Suprapubic skin (tissue), 4 donors: Measurements from ENCODE around the gene CDK12. TPM values are rescaled to one million over a fixed set of nuclear protein-coding genes. Genes with fewer than 3 reads are reported as not detected.
A peak's percentile ranks its signal among the peaks of the same experiment; 100 is the strongest.
"Not testable (repeated sequence)": the region's sequence is repeated elsewhere in the genome, so short reads cannot be mapped to it uniquely, and the experiment has no call there.

Source experiments
- DNase-seq, 2 donors: peaks; one replicate each; pipeline ENCODE4 v3.0.0-alpha.2; 2019; ENCODE audit warnings: low spot score in 2 of 2
- H3K27ac ChIP-seq: fragments of 200-600 bp; sonication (generic); one replicate; pipeline ENCODE4 v1.5.1; 2019
- H3K27me3 ChIP-seq: fragments of 200-600 bp; sonication (generic); one replicate; pipeline ENCODE4 v1.5.1; 2019
- H3K36me3 ChIP-seq: fragments of 200-600 bp; sonication (generic); one replicate; pipeline ENCODE4 v1.5.1; 2019
- H3K4me1 ChIP-seq: fragments of 200-600 bp; sonication (generic); one replicate; pipeline ENCODE4 v1.5.1; 2019
- H3K4me3 ChIP-seq: fragments of 200-600 bp; sonication (generic); one replicate; pipeline ENCODE4 v1.5.1; 2019; ENCODE audit warnings: mild to moderate bottlenecking
- H3K9me3 ChIP-seq: fragments of 200-600 bp; sonication (generic); one replicate; pipeline ENCODE4 v1.5.1; 2019
- CTCF ChIP-seq, 2 donors: fragments of 200-600 bp in 1 of 2; fragments of 450-650 bp in 1 of 2; sonication (generic) in 1 of 2; IDR thresholded peaks; one replicate each; pipeline ENCODE4 v1.5.1; 2016 to 2019; ENCODE audit warnings: antibody characterized with exemption in 2 of 2, mild to moderate bottlenecking in 1 of 2, moderate library complexity in 1 of 2
- EP300 ChIP-seq: sonication (generic); formaldehyde crosslinking; IDR thresholded peaks from one replicate; pipeline ENCODE4 v1.6.1; 2017; ENCODE audit warnings: antibody characterized with exemption
- POLR2A ChIP-seq, 2 donors: fragments of 450-650 bp; IDR thresholded peaks; one replicate each; pipeline ENCODE4 v1.6.1; 2017; ENCODE audit warnings: antibody characterized with exemption in 2 of 2, mild to moderate bottlenecking in 2 of 2, moderate library complexity in 2 of 2
- POLR2AphosphoS5 ChIP-seq, 3 donors: sonication (generic); formaldehyde crosslinking; IDR thresholded peaks; one replicate each; pipeline ENCODE4 v1.6.1; 2017; ENCODE audit warnings: antibody characterized with exemption in 3 of 3
- WGBS: methylation state at CpG from one replicate; pipeline ENCODE4 v1.1.5; 2018; 5-methylcytosine and 5-hydroxymethylcytosine counted together
- total RNA-seq, 4 donors: library from RNA; depleted of rRNA; stranded (reverse); fragments of >200 nt; gene quantifications; one replicate each; pipeline ENCODE4 v1.1.0, GENCODE V29; 2016

Gene CDK12
- total RNA-seq, 4 donors from 2014 or later: 50.7 to 97.9 (median 54.4) TPM

DNA sequence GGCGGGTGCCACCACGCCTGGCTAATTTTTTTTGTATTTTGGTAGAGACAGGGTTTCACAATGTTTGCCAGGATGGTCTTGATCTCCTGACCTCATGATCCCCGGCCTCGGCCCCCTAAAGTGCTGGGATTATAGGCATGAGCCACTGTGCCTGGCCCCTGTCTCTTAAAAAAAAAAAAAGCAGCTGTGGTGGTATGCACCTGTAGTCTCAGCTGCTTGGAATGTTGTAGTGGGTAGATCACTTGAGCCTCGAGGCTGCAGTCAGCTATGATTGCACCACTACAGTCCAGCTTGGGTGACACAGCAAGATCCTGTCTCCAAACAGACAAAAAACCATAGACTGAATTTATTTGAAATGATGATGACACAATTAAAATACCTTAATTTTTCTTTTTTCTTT lies 24.3 kb downstream of the CDK12 start:
- H3K4me3 ChIP-seq: no peak overlapping the region
- no peaks in the 10 kb centered on the region for H3K4me1 ChIP-seq
- H3K9me3 ChIP-seq: no peaks in the 10 kb centered on the region
- no peaks in the 10 kb centered on the region for H3K27me3 ChIP-seq
- DNase-seq: peak in 1 of 2 donors; percentile 24
- H3K36me3 ChIP-seq: peaks cover 26% of the 10 kb centered on the region
- 89% methylated on average over 5 of the region's 5 CpGs for WGBS
- H3K27ac ChIP-seq: no peak overlapping the region
- TF ChIP-seq POLR2A (IDR thresholded peaks at IDR 0.05): no peak
- no peak for TF ChIP-seq POLR2AphosphoS5 (IDR thresholded peaks at IDR 0.05)
- no peak for TF ChIP-seq EP300
- no peak for TF ChIP-seq CTCF (IDR thresholded peaks at IDR 0.05)

GRCh38 chr17:39486242-39486641 lies 25.0 kb downstream of the CDK12 start:
- TF ChIP-seq EP300 (no peak), POLR2AphosphoS5 (IDR thresholded peaks at IDR 0.05) (no peak), CTCF (IDR thresholded peaks at IDR 0.05) (no peak), POLR2A (IDR thresholded peaks at IDR 0.05) (no peak)
- DNase-seq: peak in 1 of 2 donors; percentile 8
- no peak overlapping the region for H3K4me3 ChIP-seq
- WGBS: 68% methylated on average over 2 of the region's 2 CpGs
- no peaks in the 10 kb centered on the region for H3K27me3 ChIP-seq
- H3K4me1 ChIP-seq: no peaks in the 10 kb centered on the region
- H3K36me3 ChIP-seq: peaks cover 28% of the 10 kb centered on the region
- no peak overlapping the region for H3K27ac ChIP-seq
- no peaks in the 10 kb centered on the region for H3K9me3 ChIP-seq

DNA sequence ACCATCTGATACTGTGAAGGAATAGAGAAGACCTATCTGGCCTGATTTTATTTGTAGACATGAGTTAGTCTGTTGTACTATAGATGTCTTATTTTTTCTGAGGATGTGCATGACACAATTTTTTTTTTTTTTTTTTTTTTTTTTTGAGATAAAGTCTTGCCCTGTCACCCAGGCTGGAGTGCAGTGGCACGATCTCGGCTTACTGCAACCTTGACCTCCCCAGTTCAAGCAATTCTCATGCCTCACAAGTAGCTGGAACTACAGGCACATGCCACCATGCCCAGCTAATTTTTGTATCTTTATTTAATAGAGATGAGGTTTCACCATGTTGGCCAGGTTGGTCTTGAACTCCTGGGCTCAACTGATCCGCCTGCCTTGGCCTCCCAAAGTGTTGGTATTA lies 26.2 kb downstream of the CDK12 start:
- not testable (repeated sequence) for H3K27ac ChIP-seq, H3K4me3 ChIP-seq, H3K27me3 ChIP-seq, H3K4me1 ChIP-seq, H3K9me3 ChIP-seq
- WGBS: 94% methylated on average over 3 of the region's 3 CpGs
- DNase-seq: peak in 1 of 2 donors; percentile 17
- peaks cover 34% of the 10 kb centered on the region for H3K36me3 ChIP-seq

- H3K27me3 ChIP-seq: no peaks in the 10 kb centered on the region
- WGBS: 91% methylated on average over 4 of the region's 4 CpGs
- DNase-seq: no peak
- no peak overlapping the region for H3K27ac ChIP-seq
- H3K4me3 ChIP-seq: no peak overlapping the region
- TF ChIP-seq EP300: no peak
- peaks cover 39% of the 10 kb centered on the region for H3K36me3 ChIP-seq
- no peaks in the 10 kb centered on the region for H3K4me1 ChIP-seq
- H3K9me3 ChIP-seq: no peaks in the 10 kb centered on the region
These were observed 26.7 kb downstream of the CDK12 start for GRCh38 chr17:39487946-39488345.

GRCh38 chr17:39496921-39497320 lies 35.6 kb downstream of the CDK12 start:
- H3K36me3 ChIP-seq: peaks cover 94% of the 10 kb centered on the region
- not testable (repeated sequence) for H3K4me3 ChIP-seq, H3K9me3 ChIP-seq, H3K27me3 ChIP-seq, H3K27ac ChIP-seq, DNase-seq, H3K4me1 ChIP-seq
- WGBS: 98% methylated on average over 12 of the region's 12 CpGs

DNA sequence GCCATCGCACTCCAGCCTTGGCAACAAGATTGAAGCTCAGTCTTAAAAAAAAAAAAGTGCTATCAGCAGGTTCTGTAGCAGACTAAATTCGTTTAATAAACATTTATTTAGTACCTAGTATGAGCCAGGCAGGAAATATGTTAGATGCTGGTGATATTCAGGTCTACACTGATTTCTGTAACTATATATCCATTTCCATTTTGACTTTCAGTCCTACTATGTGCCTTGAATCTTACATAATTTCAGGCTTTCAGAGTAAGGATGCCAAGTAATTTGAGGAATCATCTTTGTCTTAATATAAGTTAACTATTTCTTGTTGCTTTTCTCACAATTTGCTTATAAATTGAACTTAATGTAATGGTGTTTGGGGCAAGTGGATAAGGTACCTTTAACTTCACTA lies 46.2 kb downstream of the CDK12 start:
- Histone ChIP-seq H3K36me3 (peaks cover 79% of the 10 kb centered on the region), H3K4me1 (no peaks in the 10 kb centered on the region), H3K9me3 (no peaks in the 10 kb centered on the region), H3K27me3 (no peaks in the 10 kb centered on the region), H3K27ac (no peak overlapping the region), H3K4me3 (no peak overlapping the region)
- 81% methylated on average over 2 of the region's 2 CpGs for WGBS
- DNase-seq: no peak
- no peak for TF ChIP-seq POLR2AphosphoS5 (IDR thresholded peaks at IDR 0.05)
- no peak for TF ChIP-seq CTCF (IDR thresholded peaks at IDR 0.05)
- TF ChIP-seq POLR2A (IDR thresholded peaks at IDR 0.05): no peak
- TF ChIP-seq EP300: no peak

- WGBS: 94% methylated on average over 2 of the region's 2 CpGs
- DNase-seq: no peak
- no peak overlapping the region for H3K27ac ChIP-seq
- TF ChIP-seq EP300 (no peak), POLR2AphosphoS5 (IDR thresholded peaks at IDR 0.05) (no peak), CTCF (IDR thresholded peaks at IDR 0.05) (no peak), POLR2A (IDR thresholded peaks at IDR 0.05) (no peak)
- no peaks in the 10 kb centered on the region for H3K27me3 ChIP-seq
- H3K9me3 ChIP-seq: no peaks in the 10 kb centered on the region
- peaks cover 68% of the 10 kb centered on the region for H3K36me3 ChIP-seq
- no peaks in the 10 kb centered on the region for H3K4me1 ChIP-seq
- H3K4me3 ChIP-seq: no peak overlapping the region
These were observed 47.7 kb downstream of the CDK12 start for GRCh38 chr17:39508987-39509386.
